Endothelial cell of hepatic sinusoid (primary cell): Measurements from ENCODE around the gene UST.
"Not testable (repeated sequence)": the region's sequence is repeated elsewhere in the genome, so short reads cannot be mapped to it uniquely, and the experiment has no call there.

Experiments used
- in situ Hi-C: cut with HindIII; loops from 2 replicates; pipeline ENCODE4 v1.10.0; 2017; ENCODE audit warnings: low sequenced_read_pairs

UST gene

DNA sequence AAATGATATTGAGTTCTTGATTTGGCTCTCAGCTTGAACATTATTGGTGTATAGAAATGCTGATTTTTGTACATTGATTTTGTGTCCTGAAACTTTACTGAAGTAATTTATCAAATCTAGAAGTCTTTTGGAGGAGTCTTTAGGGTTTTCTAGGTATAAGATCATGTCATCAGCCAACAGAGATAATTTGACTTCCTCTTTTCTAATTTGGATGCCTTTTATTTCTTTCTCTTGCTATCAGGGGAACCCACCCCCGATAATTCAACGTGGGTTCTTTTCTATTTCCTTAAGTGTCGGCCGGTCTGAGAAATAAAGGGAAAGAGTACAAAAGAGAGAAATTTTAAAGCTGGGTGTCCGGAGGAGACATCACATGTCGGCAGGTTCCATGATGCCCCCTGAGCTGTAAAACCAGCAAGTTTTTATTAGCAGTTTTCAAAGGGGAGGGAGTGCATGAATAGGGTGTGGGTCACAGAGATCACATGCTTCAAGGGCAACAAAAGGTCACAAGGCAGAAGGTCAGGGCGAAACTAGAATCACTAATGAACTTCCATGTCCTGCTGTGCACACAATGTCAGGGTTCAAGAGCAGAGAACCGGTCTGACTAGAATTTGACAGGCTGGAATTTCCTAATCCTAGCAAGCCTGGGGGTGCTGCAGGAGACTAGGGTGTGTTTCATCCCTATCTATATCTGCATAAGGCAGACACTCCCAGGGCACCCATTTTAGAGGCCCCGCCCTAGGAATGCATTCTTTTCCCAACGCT is 17.6 kb downstream of the UST start:
- in situ Hi-C loops = not testable (repeated sequence)

GRCh38 chr6:148765898-148766808 is 19.3 kb downstream of the UST start:
- in situ Hi-C loops = no loop called here

- in situ Hi-C loops = no loop called here
These were observed 21.9 kb downstream of the UST start for GRCh38 chr6:148768646-148769270.

- in situ Hi-C loops = no loop called here
These were observed 22.6 kb downstream of the UST start for GRCh38 chr6:148769304-148769968.

GRCh38 chr6:148770408-148771211 is 23.8 kb downstream of the UST start:
- in situ Hi-C loops = no loop called here

GRCh38 chr6:148771212-148771601 is 24.4 kb downstream of the UST start:
- in situ Hi-C loops = no loop called here

GRCh38 chr6:148771896-148772554 is 25.2 kb downstream of the UST start:
- in situ Hi-C loops = no loop called here

GRCh38 chr6:148775161-148775560 is 28.3 kb downstream of the UST start:
- in situ Hi-C loops = no loop called here

DNA sequence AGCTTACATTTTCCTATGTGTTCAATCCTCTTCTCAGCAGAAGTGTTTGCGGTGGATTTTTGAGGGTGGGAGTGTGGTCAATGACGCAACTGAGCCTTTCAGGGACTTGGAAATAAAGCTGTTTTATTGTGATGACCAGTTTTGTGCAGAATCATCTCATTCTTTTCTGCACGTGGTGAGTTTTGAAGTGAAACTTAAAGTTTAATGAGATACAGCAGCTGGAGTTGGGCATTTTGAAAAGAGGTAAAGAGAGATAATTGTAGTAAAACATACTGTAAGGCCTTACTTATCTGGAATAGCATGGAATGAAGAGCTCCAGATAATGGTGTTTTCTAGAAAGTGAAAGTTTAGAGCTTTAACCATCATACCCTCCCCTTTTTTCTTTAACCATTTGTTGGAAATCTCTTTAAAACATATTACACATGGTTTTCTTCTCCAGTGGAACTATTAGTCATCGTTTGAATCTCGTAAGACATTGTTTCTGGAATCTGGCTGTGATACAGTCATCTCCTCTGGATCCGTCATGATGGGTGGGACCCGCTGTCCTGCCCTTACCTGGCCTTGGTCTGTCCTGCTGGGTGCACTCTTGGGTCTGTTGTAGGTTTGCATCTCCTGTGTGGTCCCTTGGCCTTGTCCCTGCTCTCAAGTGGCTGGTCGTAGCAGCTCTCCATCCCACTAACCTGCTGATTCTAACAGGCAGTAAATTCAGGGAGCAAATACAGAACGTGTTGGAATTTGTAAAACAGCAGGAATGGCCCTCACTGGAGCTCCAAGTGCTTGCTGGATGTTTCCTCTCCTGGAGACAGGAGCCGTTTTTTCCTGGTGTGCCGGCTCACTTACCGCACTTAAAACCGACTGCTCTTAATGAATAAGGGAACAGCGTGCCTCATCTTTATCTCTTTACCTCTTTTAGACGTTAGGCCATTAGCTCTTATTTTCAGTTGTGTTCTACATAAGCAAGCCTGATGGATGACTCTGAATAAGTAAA is 29.8 kb downstream of the UST start:
- in situ Hi-C loops = no loop called here

GRCh38 chr6:148779142-148779562 is 32.3 kb downstream of the UST start:
- in situ Hi-C loops = no loop called here

- in situ Hi-C loops = loop anchor here (5.0 kb wide), 1 partner anchor 63 kb away; no protein-coding TSS in a partner anchor
These were observed 33.6 kb downstream of the UST start for GRCh38 chr6:148780423-148780822.

DNA sequence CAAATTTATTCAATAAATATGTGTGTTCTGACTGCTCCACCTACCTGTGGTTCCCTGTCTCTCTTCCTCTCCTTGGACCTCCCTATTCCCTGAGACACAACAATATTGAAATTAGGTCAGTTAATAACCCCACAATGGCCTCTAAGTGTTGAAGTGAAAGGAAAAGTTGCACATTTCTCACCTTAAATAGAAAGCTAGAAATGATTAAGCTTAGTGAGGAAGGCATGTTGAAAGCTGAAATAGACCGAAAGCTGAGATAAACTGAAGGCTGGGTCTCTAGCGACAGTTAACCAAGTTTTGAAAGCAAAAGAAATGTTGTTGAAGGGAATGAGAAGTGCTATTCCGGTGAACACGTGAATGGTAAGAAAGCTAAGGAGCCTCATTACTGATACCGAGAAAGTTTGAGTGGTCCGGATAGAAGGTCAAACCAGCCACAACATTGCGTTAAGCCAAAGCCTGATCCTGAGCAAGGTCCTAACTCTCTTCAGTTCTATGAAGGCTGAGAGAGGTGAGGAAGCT is 34.1 kb downstream of the UST start:
- in situ Hi-C loops = loop anchor here (5.0 kb wide), 1 partner anchor 64 kb away; no protein-coding TSS in a partner anchor

- in situ Hi-C loops = loop anchor here (5.0 kb wide), 1 partner anchor 47 kb away; no protein-coding TSS in a partner anchor
These were observed 43.1 kb downstream of the UST start for GRCh38 chr6:148789948-148790347.

DNA sequence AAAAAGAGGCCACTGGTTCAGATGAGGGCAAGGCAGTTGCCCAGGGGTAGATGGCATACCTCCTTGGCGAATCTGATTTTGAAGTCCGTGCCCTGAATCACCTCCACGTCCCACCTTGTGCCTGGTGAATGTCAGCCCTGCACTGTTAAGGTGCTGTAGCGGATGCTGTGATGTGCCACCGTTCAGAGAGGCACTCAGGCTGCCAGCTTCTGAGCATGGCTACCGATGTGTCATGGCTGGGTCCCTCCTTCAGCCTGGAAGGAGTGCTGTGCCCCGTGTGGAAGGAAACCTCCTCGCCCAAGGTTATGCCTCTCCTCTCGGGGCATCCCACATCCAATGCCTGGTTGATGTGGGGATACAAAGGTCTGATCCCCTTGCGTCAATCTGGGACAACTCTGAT is 43.6 kb downstream of the UST start:
- in situ Hi-C loops = loop anchor here (5.0 kb wide), 1 partner anchor 47 kb away; no protein-coding TSS in a partner anchor

DNA sequence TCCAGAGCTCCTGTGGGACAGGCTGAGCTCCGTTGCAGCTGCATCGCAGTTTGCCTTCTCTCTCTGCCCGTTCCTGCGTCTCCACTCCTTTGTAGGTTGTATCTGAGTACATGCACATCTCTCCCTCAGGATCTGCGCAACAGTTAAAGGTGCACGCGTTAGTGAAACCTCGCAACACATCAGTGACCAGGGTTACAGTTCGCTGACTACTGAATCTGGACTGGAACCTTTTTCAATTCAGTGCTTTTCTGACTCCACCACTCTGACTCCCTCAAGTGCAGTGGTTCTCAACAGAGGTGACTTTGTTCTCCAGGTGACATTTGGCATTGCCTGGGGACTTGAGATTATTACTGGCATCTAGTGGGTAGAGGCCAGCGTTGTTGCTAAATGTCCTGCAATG is 44.0 kb downstream of the UST start:
- in situ Hi-C loops = loop anchor here (5.0 kb wide), 1 partner anchor 46 kb away; no protein-coding TSS in a partner anchor

- in situ Hi-C loops = loop anchor here (5.0 kb wide), 1 partner anchor 46 kb away; no protein-coding TSS in a partner anchor
These were observed 44.5 kb downstream of the UST start for GRCh38 chr6:148791372-148791771.

DNA sequence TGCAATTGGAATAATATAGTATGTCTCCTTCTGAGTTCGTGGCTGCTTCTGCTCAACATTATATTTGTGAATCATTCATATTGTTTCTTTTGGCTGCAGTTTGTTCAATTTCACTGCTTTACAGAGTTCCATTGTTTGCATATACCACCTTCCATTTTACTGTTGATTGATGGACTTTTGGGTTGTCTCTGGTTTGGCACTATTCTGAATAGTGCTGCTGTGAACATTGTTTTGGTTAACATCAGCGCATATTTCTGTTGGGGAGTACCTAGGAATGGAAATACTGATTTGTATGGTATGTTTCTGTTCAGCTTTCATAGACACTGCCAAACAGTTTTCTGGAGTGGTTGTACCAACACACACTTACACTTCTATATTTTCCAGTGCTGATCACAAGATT is 46.9 kb downstream of the UST start:
- in situ Hi-C loops = loop anchor here (5.0 kb wide), 1 partner anchor 44 kb away; no protein-coding TSS in a partner anchor

- in situ Hi-C loops = loop anchor here (5.0 kb wide), 1 partner anchor 43 kb away; no protein-coding TSS in a partner anchor
These were observed 48.0 kb downstream of the UST start for GRCh38 chr6:148794797-148795196.
